GM04504 (cell line): Measurements from ENCODE around the gene SH2D3C.
A peak's percentile ranks its signal among the peaks of the same experiment; 100 is the strongest.
"Not testable (repeated sequence)": the region's sequence is repeated elsewhere in the genome, so short reads cannot be mapped to it uniquely, and the experiment has no call there.

Experiments used
- DNase-seq: peaks from one replicate; pipeline ENCODE4 v3.0.0-alpha.2; 2012; ENCODE audit warnings: low read depth

Gene SH2D3C

GRCh38 chr9:127763918-127764384 lies 14.5 kb downstream of the SH2D3C start:
- DNase-seq = no peak

- no peak for DNase-seq
Measured at GRCh38 chr9:127762111-127762676, 16.3 kb downstream of the SH2D3C start.

DNA sequence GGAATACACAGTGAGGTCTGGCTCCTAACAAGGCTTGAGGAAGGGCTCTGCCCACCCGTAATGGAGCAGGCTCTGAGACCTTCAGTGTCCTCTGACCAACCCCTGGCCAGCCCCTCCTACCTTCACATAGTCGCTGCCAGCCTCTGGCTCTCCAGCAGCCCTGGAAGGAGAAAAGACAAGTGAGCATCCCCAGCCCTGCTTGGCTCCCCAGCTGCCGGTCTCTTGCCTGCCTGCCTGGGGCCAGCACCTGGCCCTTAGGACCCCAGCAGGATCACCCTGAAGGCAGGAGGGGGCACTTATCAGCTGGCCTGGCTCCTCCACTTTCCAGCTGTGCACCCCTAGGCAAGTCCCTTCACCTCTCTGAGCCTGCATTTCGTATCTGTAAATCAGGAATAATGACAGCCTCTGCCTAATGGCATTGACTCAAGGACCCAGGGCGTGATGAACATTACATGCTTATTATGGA lies 16.9 kb downstream of the SH2D3C start:
- DNase-seq = no peak

DNA sequence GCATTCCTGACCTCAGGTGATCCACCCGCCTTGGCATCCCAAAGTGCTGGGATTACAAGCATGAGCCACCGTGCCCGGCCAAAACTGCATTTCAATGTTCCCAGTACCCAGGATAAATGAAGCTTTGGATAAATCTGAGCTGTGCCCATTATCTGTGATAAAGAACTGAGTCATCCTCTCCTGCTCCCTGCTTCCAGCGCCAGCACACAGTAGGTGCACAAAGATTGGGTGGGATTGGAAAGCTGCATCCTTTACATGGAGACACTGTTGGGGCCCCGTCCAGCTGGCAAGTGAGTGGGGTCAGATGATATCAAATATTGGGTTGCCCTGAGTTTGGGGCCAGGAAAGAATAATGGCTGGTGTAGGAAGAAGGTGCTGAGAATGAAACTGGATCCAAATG lies 17.4 kb downstream of the SH2D3C start:
- no peak for DNase-seq

- no peak for DNase-seq
Measured at GRCh38 chr9:127758843-127759242, 19.6 kb downstream of the SH2D3C start.

GRCh38 chr9:127756776-127757175 lies 21.7 kb downstream of the SH2D3C start:
- DNase-seq = not testable (repeated sequence)

GRCh38 chr9:127756233-127756632 lies 22.2 kb downstream of the SH2D3C start:
- no peak for DNase-seq

DNA sequence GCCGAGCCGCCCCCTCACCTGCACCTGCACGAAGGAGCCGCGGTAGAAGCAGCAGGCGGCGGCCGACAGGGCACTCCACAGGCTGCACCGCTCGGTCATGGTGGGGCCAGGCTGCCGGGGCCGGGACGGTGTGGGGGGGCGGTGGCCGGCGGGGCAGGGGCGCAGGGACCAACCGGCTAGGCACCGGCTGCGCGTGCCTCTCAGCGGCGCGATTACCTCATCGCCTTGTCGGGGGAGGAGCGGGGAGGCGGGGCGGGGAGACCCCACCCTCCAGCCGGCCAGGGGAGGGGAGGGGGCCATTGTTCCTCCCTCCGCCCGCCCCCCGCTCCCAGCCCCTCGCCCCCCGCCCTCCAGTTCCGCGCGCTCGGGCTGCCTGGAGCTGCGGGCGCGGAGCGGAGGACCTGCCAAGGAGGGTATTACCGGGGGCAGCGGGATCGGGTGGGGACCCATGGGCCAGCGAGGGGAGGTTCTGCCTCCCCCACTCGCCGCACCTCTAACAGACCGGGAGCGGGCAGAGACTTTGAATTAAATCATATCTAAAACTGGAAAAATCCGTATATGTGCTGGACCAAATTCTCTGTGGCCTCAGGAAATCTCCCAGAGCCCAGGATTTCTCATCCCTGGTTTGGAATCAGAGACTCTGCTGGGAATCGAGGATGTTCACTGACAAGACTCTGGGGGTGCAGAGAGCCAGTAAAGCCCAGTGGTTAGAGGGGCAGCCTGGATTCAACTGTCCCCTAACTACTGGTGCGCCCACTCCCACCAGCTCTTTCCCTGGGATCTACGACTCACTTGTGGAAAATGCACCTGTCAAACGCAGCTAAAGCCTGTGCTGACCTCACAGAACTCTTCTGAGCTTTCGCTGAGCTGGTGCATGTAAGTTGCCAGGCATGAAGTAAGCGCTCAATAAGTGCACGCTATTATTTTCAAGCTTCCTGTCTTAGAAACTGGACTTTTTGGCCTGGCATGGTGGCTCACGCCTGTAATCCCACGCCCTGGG lies 23.1 kb downstream of the SH2D3C start:
- DNase-seq = no peak

GRCh38 chr9:127754099-127755060 lies 24.1 kb downstream of the SH2D3C start:
- DNase-seq = no peak

GRCh38 chr9:127753622-127754021 lies 24.8 kb downstream of the SH2D3C start:
- no peak for DNase-seq

DNA sequence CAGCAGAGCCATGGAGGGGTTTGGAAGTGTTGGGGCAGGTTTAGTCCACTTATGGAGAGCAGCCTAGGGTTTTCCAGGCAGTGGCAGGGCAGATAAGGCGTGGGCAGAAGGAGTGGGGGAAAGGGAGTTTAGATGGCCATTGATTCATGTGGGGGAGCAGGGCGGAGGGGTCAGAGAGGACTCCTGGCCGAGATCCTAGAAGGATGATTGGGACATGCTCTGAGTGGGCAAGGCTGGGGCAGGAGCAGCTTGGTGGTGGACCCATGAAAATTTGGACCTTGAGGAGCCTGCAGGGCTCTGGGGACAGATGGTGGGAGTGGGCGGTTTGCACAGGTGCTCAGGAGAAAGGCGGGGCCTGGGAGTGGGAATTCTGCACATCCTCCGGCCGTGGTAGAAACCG lies 25.3 kb downstream of the SH2D3C start:
- DNase-seq = no peak

- DNase-seq = no peak
Measured at GRCh38 chr9:127751269-127752054, 27.0 kb downstream of the SH2D3C start.

DNA sequence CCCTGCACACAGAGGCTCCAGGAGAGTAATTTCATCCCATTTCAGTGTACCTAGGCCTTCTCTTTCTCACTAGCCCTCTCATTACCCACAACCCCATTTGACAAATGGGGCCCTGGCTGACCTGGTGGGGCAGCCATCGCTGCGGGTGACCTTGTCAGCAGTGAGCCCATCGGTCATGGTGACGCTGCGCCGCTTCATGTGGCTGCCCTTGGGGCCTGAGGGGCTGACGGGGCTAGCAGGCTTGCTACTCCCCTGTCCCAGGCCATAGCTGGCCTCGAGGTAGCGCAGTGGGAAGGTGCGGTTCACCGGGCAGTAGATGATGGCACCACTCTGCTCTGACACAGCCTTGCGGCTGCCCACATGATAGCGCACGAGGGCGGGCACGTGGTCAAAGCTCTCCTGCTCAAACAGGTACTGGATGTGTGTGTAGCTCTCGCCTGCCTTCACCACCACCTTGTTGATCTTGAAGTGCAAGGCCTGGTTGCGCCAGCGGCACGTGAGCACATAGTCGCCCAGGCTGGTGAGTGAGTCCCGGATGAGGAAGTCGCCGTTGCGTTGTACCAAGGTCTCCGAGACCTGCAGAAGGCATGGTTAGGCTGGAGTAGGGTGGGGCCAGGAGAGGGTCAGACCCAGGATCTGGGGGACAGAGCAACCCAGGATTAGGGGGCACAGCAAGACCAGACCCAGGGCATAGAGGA lies 29.2 kb downstream of the SH2D3C start:
- no peak for DNase-seq

DNA sequence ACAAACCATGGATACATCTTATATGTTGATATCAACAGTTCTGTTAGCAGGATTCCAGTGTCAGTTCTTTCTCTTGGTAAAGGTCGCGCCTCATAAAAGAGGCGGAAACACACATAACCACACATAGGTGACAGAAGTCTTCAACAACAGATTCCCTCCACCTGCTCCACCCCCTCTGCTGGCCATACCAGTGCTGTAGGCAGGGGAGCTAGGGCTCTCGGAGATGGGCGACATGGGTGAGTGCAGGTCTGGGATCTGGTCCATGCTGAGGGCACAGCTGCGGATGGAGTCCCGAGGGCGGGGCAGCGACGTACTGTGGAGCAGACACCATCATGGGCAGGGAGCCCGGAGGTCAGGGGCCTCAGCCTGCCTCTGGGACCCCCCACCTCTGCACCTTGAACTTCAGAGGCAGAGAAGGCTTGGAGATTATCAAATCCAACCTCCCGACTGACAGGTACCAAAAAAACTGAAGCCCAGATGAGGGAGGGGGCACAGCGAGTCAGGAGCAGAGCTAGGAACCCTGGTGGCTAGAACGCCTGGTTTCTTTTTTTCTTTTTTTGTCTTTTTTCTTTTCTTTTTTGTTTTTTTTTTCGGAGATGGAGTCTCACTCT lies 31.4 kb downstream of the SH2D3C start:
- DNase-seq = no peak

GRCh38 chr9:127744398-127745110 lies 33.9 kb downstream of the SH2D3C start:
- DNase-seq = no peak

DNA sequence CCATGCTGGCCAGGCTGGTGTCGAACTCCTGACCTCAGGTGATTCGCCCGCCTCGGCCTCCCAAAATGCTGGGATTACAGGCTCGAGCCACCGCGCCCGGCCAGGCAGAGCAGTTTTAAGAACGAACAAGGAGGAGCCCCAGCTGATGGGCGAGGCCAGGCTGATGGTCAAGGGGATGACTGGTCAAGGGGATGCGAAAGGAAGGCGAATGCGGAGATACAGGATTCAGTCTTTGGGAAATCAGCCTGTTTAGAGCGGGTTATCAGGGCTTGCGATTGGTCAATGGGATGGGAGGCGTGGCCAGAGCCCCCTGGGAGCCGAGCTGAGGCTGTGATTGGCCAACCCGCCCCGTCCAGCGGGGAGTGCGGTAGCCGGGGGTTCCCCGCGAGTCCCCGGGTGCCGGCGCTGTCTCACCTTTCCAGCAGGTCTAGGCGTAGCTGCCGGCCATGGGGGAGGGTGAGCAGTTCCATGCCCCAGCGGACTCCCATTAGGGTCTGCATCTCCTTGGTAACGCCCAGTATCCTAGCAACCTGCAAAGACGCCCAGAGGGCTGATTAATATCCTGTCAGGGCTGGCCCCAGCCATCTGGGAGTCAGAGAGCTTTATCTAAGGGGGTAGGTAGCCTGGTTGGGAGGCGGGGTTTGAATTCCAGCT lies 35.9 kb downstream of the SH2D3C start:
- DNase-seq = peak; percentile 68

DNA sequence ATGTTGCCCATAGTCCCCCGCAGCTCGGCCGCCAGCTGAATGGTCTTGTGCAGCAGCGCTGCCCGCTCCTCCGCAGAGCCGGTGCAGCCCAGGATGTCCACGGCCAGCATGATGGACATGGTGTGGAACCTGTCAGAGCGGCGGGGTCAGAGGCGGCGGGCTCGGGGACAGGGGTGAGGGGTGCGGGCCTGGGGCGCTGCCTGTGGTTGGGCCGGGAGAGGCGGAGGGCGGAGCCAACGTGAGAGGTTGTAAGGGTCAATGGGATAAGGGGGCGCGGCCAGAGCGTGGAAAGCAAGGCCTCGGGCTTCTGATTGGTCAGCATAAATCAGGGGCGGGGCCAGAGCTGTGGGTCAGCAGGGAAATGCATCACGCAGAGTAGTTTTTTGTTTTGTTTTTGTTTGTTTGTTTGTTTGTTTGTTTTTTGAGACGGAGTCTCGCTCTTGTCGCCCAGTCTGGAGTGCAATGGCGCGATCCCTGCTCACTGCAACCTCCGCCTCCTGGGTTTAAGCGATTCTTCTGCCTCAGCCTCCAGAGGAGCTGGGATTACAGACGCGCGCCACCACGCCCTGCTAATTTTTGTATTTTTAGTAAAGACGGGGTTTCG lies 36.5 kb downstream of the SH2D3C start:
- DNase-seq = peak; percentile 22

DNA sequence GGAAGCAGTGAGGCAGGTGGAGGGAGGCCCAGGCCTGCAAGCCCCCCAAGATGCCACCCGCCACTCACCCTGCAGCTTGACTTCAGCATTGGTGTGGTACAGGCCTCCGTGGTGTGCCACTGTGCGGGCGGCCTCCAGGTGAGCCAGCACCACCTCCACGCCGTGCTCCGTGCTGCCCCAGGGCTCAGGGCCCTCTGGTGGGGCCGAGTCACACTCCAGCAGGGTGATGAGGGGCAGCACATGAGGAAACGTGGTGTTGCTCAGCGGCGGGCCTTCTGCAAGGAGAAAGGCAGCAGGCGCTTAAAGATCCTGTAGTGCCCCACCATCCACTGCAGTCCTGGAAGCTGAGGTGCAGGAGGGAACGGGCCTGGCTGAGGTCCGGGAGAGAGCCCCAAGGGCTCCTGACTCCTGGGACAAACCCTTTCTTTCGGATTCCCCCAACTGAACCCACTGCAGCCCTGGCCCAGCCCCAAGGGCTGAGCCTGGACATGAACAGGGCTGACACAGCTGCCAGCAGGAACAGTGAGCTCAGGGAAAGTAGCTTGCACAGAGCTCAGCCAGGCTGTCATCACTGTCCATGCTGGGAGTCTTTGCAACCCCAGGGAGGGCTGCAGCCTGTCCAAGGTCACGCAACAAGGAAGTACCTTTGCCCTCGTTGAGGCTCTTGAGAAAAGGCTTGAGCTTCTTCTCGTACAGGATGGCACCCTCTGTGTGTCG lies 38.7 kb downstream of the SH2D3C start:
- DNase-seq = no peak
